ENCODE measurements around the gene SLC6A1.

DNA sequence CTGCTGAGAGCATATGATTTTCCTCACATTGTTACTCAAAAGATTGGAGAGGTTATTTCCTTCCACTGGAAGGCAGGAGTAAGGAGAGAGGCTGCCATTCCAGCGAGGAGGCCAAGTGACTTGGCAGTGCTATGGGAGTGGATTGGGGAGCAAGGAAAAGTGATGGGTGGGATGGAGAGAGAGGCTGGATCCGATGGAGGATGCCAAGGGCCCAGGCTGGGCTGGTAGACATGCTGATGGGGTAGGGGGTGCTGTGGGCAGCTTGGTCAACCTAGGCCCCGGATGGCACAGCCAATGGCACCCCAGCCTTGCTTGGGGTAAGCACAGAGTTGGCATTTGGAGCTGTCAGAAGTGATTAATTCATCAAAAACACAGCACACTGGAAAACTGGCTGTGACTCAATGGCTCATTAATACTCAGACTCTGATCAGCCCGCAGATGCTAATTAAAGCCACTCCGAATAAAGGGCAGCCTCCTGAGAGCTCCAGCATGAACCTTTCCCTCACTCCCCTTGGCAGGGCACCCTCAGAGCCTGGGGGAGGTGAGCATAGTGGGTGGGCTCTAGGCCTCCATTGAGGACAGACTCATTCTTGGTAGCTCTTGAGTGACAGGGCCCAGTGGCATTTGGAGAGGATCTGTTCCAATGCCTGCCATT is 22.1 kb upstream of the SLC6A1 start:
- TF ChIP-seq, protein P1, sequence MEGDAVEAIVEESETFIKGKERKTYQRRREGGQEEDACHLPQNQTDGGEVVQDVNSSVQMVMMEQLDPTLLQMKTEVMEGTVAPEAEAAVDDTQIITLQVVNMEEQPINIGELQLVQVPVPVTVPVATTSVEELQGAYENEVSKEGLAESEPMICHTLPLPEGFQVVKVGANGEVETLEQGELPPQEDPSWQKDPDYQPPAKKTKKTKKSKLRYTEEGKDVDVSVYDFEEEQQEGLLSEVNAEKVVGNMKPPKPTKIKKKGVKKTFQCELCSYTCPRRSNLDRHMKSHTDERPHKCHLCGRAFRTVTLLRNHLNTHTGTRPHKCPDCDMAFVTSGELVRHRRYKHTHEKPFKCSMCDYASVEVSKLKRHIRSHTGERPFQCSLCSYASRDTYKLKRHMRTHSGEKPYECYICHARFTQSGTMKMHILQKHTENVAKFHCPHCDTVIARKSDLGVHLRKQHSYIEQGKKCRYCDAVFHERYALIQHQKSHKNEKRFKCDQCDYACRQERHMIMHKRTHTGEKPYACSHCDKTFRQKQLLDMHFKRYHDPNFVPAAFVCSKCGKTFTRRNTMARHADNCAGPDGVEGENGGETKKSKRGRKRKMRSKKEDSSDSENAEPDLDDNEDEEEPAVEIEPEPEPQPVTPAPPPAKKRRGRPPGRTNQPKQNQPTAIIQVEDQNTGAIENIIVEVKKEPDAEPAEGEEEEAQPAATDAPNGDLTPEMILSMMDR (IDR thresholded peaks at IDR 0.05), result no peak
- TF ChIP-seq POLR2A (IDR thresholded peaks at IDR 0.05), result no peak

Data from heart left ventricle (tissue), 13 donors.